Ishikawa (cell line): ENCODE measurements around the gene TOR4A.

ENCODE experiments used
- CEBPB ChIP-seq: IDR thresholded peaks from 2 replicates; pipeline ENCODE4 v1.6.1; 2012
- CREB1 ChIP-seq: IDR thresholded peaks from 2 replicates; pipeline ENCODE4 v1.6.1; 2012; ENCODE audit warnings: low read depth
- EGR1 ChIP-seq: IDR thresholded peaks from 2 replicates; pipeline ENCODE4 v1.6.1; 2012
- EP300 ChIP-seq: IDR thresholded peaks from 2 replicates; pipeline ENCODE4 v1.6.1; 2012; ENCODE audit warnings: borderline replicate concordance
- FOXM1 ChIP-seq: IDR thresholded peaks from 2 replicates; pipeline ENCODE4 v1.6.1; 2012; ENCODE audit warnings: low read depth, borderline replicate concordance
- MAX ChIP-seq: IDR thresholded peaks from 2 replicates; pipeline ENCODE4 v1.6.1; 2012
- NFIC ChIP-seq: IDR thresholded peaks from 2 replicates; pipeline ENCODE4 v1.6.1; 2012
- RAD21 ChIP-seq: IDR thresholded peaks from 2 replicates; pipeline ENCODE4 v1.6.1; 2012; ENCODE audit warnings: low read depth
- REST ChIP-seq: IDR thresholded peaks from 2 replicates; pipeline ENCODE4 v1.6.1; 2012; ENCODE audit warnings: low read depth, mild to moderate bottlenecking
- TAF1 ChIP-seq: IDR thresholded peaks from 2 replicates; pipeline ENCODE4 v1.6.1; 2012; ENCODE audit warnings: low read depth, mild to moderate bottlenecking
- TCF12 ChIP-seq: IDR thresholded peaks from 2 replicates; pipeline ENCODE4 v1.6.1; 2012; ENCODE audit warnings: low read depth
- TEAD4 ChIP-seq: IDR thresholded peaks from 2 replicates; pipeline ENCODE4 v1.6.1; 2012
- USF1 ChIP-seq: IDR thresholded peaks from 2 replicates; pipeline ENCODE4 v1.6.1; 2012
- YY1 ChIP-seq: IDR thresholded peaks from 2 replicates; pipeline ENCODE4 v1.6.1; 2012; ENCODE audit warnings: low read depth
- ZBTB7A ChIP-seq: IDR thresholded peaks from 2 replicates; pipeline ENCODE4 v1.6.1; 2012; ENCODE audit warnings: low read depth

Gene TOR4A

GRCh38 chr9:137270929-137271695 is 6.4 kb upstream of the TOR4A start:
- no peak for TF ChIP-seq TAF1
- TF ChIP-seq ZBTB7A, result no peak

- TF ChIP-seq USF1 (no peak), TEAD4 (no peak), ZBTB7A (no peak), YY1 (no peak), TCF12 (no peak), RAD21 (no peak), EP300 (no peak)
Observed at GRCh38 chr9:137271696-137272076, 5.8 kb upstream of the TOR4A start.

GRCh38 chr9:137272241-137273094 is 5.1 kb upstream of the TOR4A start:
- TF ChIP-seq TCF12 (no peak), TEAD4 (no peak), NFIC (no peak), USF1 (no peak), EP300 (no peak), EGR1 (no peak), YY1 (no peak), MAX (no peak), CREB1 (no peak)

GRCh38 chr9:137273095-137273490 is 4.4 kb upstream of the TOR4A start:
- TF ChIP-seq USF1, result no peak
- no peak for TF ChIP-seq NFIC
- TF ChIP-seq REST, result no peak
- no peak for TF ChIP-seq CREB1
- TF ChIP-seq FOXM1, result no peak
- no peak for TF ChIP-seq ZBTB7A
- TF ChIP-seq YY1, result no peak
- no peak for TF ChIP-seq EP300
- TF ChIP-seq TEAD4, result no peak
- no peak for TF ChIP-seq TCF12
- no peak for TF ChIP-seq EGR1
- TF ChIP-seq MAX, result no peak
- no peak for TF ChIP-seq CEBPB
- no peak for TF ChIP-seq TAF1
- no peak for TF ChIP-seq RAD21

- TF ChIP-seq RAD21 (no peak), REST (no peak), CEBPB (no peak), TAF1 (no peak), ZBTB7A (no peak), FOXM1 (no peak), TEAD4 (no peak), YY1 (no peak)
Observed at GRCh38 chr9:137273611-137274320, 3.8 kb upstream of the TOR4A start.
